ENCODE data around the gene MAN2C1.

Gene MAN2C1

GRCh38 chr15:75306188-75306587 lies 62.2 kb downstream of the MAN2C1 start:
- no peak for DNase-seq (ENCODE audit: low spot score)
